OCI-M1 (cell line): ENCODE data around the gene NDUFA9.

Source experiments
- DNase-seq: peaks from one replicate; lab custom pipeline; 2025; lab: John Stamatoyannopoulos, UW

NDUFA9 gene

GRCh38 chr12:4648501-4649357 is at the start of gene NDUFA9, which contains the start of gene AKAP3:
NDUFA9 (plus strand) TSS chr12:4649114; CDS start chr12:4649127, 13 bp downstream.
AKAP3 (minus strand) TSS chr12:4649051; CDS start chr12:4638196, 10,855 bp downstream.
- peak; percentile 89 for DNase-seq

- no peak for DNase-seq
These were observed 45.5 kb upstream of the NDUFA9 start for GRCh38 chr12:4603421-4603820.

- no peak for DNase-seq
These were observed 45.0 kb upstream of the NDUFA9 start for GRCh38 chr12:4603946-4604345.

GRCh38 chr12:4604684-4605193 is 44.2 kb upstream of the NDUFA9 start:
- DNase-seq: peak; percentile 92

- no peak for DNase-seq
These were observed 41.9 kb upstream of the NDUFA9 start for GRCh38 chr12:4607056-4607455.

GRCh38 chr12:4609071-4609470 is 39.8 kb upstream of the NDUFA9 start:
- DNase-seq: no peak

- DNase-seq: no peak
These were observed 38.4 kb upstream of the NDUFA9 start for GRCh38 chr12:4610481-4610880.

GRCh38 chr12:4615667-4616066 is 33.2 kb upstream of the NDUFA9 start:
- no peak for DNase-seq

GRCh38 chr12:4621511-4621910 is 27.4 kb upstream of the NDUFA9 start:
- no peak for DNase-seq

GRCh38 chr12:4626543-4626942 is 22.4 kb upstream of the NDUFA9 start:
- no peak for DNase-seq

- no peak for DNase-seq
These were observed 20.5 kb upstream of the NDUFA9 start for GRCh38 chr12:4628406-4628805.

- no peak for DNase-seq
These were observed 18.7 kb upstream of the NDUFA9 start for GRCh38 chr12:4630262-4630661.

GRCh38 chr12:4643747-4644146 is 5.2 kb upstream of the NDUFA9 start:
- no peak for DNase-seq

- DNase-seq: peak; percentile 7
These were observed 3.9 kb upstream of the NDUFA9 start for GRCh38 chr12:4645023-4645422.

- peak; percentile 73 for DNase-seq
These were observed 812 bp upstream of the NDUFA9 start for GRCh38 chr12:4648104-4648500.

- no peak for DNase-seq
These were observed 396 bp downstream of the NDUFA9 start for GRCh38 chr12:4649358-4649661.

- no peak for DNase-seq
These were observed 4.3 kb downstream of the NDUFA9 start for GRCh38 chr12:4653257-4653656.

- no peak for DNase-seq
These were observed 4.8 kb downstream of the NDUFA9 start for GRCh38 chr12:4653691-4654090.

GRCh38 chr12:4663971-4664505 is 15.1 kb downstream of the NDUFA9 start:
- peak; percentile 75 for DNase-seq

GRCh38 chr12:4665236-4665635 is 16.3 kb downstream of the NDUFA9 start:
- no peak for DNase-seq

- DNase-seq: no peak
These were observed 30.8 kb downstream of the NDUFA9 start for GRCh38 chr12:4679711-4680110.

- DNase-seq: no peak
These were observed 32.8 kb downstream of the NDUFA9 start for GRCh38 chr12:4681732-4682131.

GRCh38 chr12:4685317-4685716 is 36.4 kb downstream of the NDUFA9 start:
- DNase-seq: no peak

- no peak for DNase-seq
These were observed 41.8 kb downstream of the NDUFA9 start for GRCh38 chr12:4690760-4691159.
